ENCODE data around the gene DMRTA1. TPM values are rescaled to one million over a fixed set of nuclear protein-coding genes. Genes with fewer than 3 reads are reported as not detected.
"Not testable (repeated sequence)": the region's sequence is repeated elsewhere in the genome, so short reads cannot be mapped to it uniquely, and the experiment has no call there.

DMRTA1 gene
- not detected in 2 replicates for total RNA-seq (2014; rRNA removed; shearing (Covaris generic))
- not detected in 2 replicates for polyA plus RNA-seq (2015; cell fraction: cytosol; rRNA removed)
- not detected in 2 replicates for polyA plus RNA-seq (2015; cell fraction: nucleus; rRNA removed)

- in situ Hi-C loops (cut with HindIII; ENCODE audit: low pct_unique_long_range_greater_than_20kb, low sequenced_read_pairs): no loop called here
- no peak for DNase-seq (ENCODE audit: low read depth, low spot score)
Observed at GRCh38 chr9:22446589-22446949, at the start of gene DMRTA1. Gene DMRTA1, plus strand, starts transcription at chr9:22446824. Its CDS starts 242 bp downstream, at chr9:22447066.

GRCh38 chr9:22401671-22402070 lies 45.0 kb upstream of the DMRTA1 start:
- DNase-seq (ENCODE audit: low read depth, low spot score): no peak
- in situ Hi-C loops (cut with HindIII; ENCODE audit: low pct_unique_long_range_greater_than_20kb, low sequenced_read_pairs): no loop called here

- DNase-seq (ENCODE audit: low read depth, low spot score): no peak
- in situ Hi-C loops (cut with HindIII; ENCODE audit: low pct_unique_long_range_greater_than_20kb, low sequenced_read_pairs): no loop called here
Observed at GRCh38 chr9:22405869-22406659, 40.6 kb upstream of the DMRTA1 start.

- DNase-seq (ENCODE audit: low read depth, low spot score): no peak
- in situ Hi-C loops (cut with HindIII; ENCODE audit: low pct_unique_long_range_greater_than_20kb, low sequenced_read_pairs): no loop called here
Observed at GRCh38 chr9:22413884-22414283, 32.7 kb upstream of the DMRTA1 start.

GRCh38 chr9:22415941-22416691 lies 30.5 kb upstream of the DMRTA1 start:
- DNase-seq (ENCODE audit: low read depth, low spot score): no peak
- in situ Hi-C loops (cut with HindIII; ENCODE audit: low pct_unique_long_range_greater_than_20kb, low sequenced_read_pairs): no loop called here

GRCh38 chr9:22416692-22417060 lies 29.9 kb upstream of the DMRTA1 start:
- no peak for DNase-seq (ENCODE audit: low read depth, low spot score)
- in situ Hi-C loops (cut with HindIII; ENCODE audit: low pct_unique_long_range_greater_than_20kb, low sequenced_read_pairs): no loop called here

- in situ Hi-C loops (cut with HindIII; ENCODE audit: low pct_unique_long_range_greater_than_20kb, low sequenced_read_pairs): no loop called here
- DNase-seq (ENCODE audit: low read depth, low spot score): no peak
Observed at GRCh38 chr9:22423566-22423965, 23.1 kb upstream of the DMRTA1 start.

GRCh38 chr9:22424616-22425015 lies 22.0 kb upstream of the DMRTA1 start:
- in situ Hi-C loops (cut with HindIII; ENCODE audit: low pct_unique_long_range_greater_than_20kb, low sequenced_read_pairs): no loop called here
- DNase-seq (ENCODE audit: low read depth, low spot score): no peak

GRCh38 chr9:22425551-22425950 lies 21.1 kb upstream of the DMRTA1 start:
- in situ Hi-C loops (cut with HindIII; ENCODE audit: low pct_unique_long_range_greater_than_20kb, low sequenced_read_pairs): no loop called here
- no peak for DNase-seq (ENCODE audit: low read depth, low spot score)

GRCh38 chr9:22427226-22427880 lies 19.3 kb upstream of the DMRTA1 start:
- no peak for DNase-seq (ENCODE audit: low read depth, low spot score)
- in situ Hi-C loops (cut with HindIII; ENCODE audit: low pct_unique_long_range_greater_than_20kb, low sequenced_read_pairs): no loop called here

GRCh38 chr9:22433691-22434090 lies 12.9 kb upstream of the DMRTA1 start:
- in situ Hi-C loops (cut with HindIII; ENCODE audit: low pct_unique_long_range_greater_than_20kb, low sequenced_read_pairs): no loop called here
- DNase-seq (ENCODE audit: low read depth, low spot score): no peak

- in situ Hi-C loops (cut with HindIII; ENCODE audit: low pct_unique_long_range_greater_than_20kb, low sequenced_read_pairs); DNase-seq (ENCODE audit: low read depth, low spot score): not testable (repeated sequence)
Observed at GRCh38 chr9:22435252-22435651, 11.4 kb upstream of the DMRTA1 start.

- in situ Hi-C loops (cut with HindIII; ENCODE audit: low pct_unique_long_range_greater_than_20kb, low sequenced_read_pairs); DNase-seq (ENCODE audit: low read depth, low spot score): not testable (repeated sequence)
Observed at GRCh38 chr9:22437461-22438067, 9.1 kb upstream of the DMRTA1 start.

GRCh38 chr9:22440841-22441240 lies 5.8 kb upstream of the DMRTA1 start:
- DNase-seq (ENCODE audit: low read depth, low spot score): no peak
- in situ Hi-C loops (cut with HindIII; ENCODE audit: low pct_unique_long_range_greater_than_20kb, low sequenced_read_pairs): no loop called here

- in situ Hi-C loops (cut with HindIII; ENCODE audit: low pct_unique_long_range_greater_than_20kb, low sequenced_read_pairs): no loop called here
- DNase-seq (ENCODE audit: low read depth, low spot score): no peak
Observed at GRCh38 chr9:22446950-22447617, 460 bp downstream of the DMRTA1 start.

GRCh38 chr9:22447618-22448305 lies 1.1 kb downstream of the DMRTA1 start:
- in situ Hi-C loops (cut with HindIII; ENCODE audit: low pct_unique_long_range_greater_than_20kb, low sequenced_read_pairs): no loop called here

GRCh38 chr9:22449719-22450118 lies 3.1 kb downstream of the DMRTA1 start:
- in situ Hi-C loops (cut with HindIII; ENCODE audit: low pct_unique_long_range_greater_than_20kb, low sequenced_read_pairs): no loop called here
- no peak for DNase-seq (ENCODE audit: low read depth, low spot score)

More at GRCh38 chr9:22447618-22448305, 1.1 kb downstream of the DMRTA1 start:
- DNase-seq (ENCODE audit: low read depth, low spot score): no peak

Data from SK-MEL-5 (cell line).